Measurements from ENCODE around the gene TNFRSF6B.

DNA sequence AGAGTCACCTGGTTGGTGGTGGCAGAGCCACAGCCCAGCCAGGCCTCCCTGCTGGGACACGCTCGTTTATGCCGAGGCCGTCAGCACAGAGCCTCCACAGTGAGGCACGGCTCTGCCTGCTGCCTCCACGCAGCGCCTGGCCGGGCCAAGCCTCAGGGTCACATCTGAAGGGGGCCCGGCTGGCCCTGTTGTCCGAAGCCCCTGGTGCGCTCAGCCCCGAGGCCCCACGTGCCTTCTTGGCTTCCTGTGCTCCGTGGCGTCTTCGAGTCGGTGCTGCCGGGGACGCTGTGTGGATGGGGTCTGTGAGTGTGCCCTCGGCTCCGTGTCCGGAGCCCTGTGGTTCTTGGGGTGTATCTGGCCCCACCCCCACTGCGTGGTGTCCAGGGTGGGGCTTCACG is 10.4 kb upstream of the TNFRSF6B start:
- TF ChIP-seq, protein P1, sequence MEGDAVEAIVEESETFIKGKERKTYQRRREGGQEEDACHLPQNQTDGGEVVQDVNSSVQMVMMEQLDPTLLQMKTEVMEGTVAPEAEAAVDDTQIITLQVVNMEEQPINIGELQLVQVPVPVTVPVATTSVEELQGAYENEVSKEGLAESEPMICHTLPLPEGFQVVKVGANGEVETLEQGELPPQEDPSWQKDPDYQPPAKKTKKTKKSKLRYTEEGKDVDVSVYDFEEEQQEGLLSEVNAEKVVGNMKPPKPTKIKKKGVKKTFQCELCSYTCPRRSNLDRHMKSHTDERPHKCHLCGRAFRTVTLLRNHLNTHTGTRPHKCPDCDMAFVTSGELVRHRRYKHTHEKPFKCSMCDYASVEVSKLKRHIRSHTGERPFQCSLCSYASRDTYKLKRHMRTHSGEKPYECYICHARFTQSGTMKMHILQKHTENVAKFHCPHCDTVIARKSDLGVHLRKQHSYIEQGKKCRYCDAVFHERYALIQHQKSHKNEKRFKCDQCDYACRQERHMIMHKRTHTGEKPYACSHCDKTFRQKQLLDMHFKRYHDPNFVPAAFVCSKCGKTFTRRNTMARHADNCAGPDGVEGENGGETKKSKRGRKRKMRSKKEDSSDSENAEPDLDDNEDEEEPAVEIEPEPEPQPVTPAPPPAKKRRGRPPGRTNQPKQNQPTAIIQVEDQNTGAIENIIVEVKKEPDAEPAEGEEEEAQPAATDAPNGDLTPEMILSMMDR (IDR thresholded peaks at IDR 0.05) = no peak
- no peak for TF ChIP-seq POLR2AphosphoS5 (IDR thresholded peaks at IDR 0.05; ENCODE audit: low read depth, low read length)

All from Panc1 (cell line).